Fibroblast of pulmonary artery (primary cell): ENCODE measurements around the gene GPR25.

ENCODE experiments used
- DNase-seq: peaks from one replicate; pipeline ENCODE4 v3.0.0-alpha.2; 2010; ENCODE audit warnings: low read depth
- H3K4me3 ChIP-seq: replicated peaks from 2 replicates; pipeline ENCODE4 v1.5.1; 2011; ENCODE audit warnings: low read depth, mild to moderate bottlenecking, control low read depth, low read length, moderate library complexity
- CTCF ChIP-seq: IDR thresholded peaks from 2 replicates; pipeline ENCODE4 v1.5.1; 2011; ENCODE audit warnings: mild to moderate bottlenecking, control low read depth, low read length, inconsistent platforms; ENCODE audit errors: missing control alignments

Gene GPR25

GRCh38 chr1:200903793-200904192 lies 31.0 kb downstream of the GPR25 start:
- DNase-seq, result no peak
- no peak overlapping the region for H3K4me3 ChIP-seq
- no peak for TF ChIP-seq CTCF

DNA sequence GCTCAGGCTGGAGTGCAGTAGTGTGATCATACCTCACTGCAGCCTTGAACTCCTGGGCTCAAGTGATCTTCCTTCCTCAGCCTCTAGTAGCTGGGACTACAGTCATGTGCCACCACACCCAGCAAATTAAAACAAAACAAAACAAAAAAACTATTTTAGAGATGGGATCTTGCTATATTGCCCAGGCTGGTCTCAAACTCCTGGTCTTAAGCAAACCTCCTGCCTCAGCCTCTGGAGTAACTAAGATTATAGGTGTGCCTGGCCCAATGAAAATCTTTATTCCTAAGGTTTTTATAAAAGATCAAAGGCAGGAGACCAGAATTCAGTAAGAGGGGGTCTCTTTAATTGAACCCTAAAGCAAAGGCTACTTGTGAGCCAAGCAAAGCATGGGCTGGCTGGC lies 32.0 kb downstream of the GPR25 start:
- H3K4me3 ChIP-seq, result no peak overlapping the region
- no peak for DNase-seq
- TF ChIP-seq CTCF, result no peak

- no peak for TF ChIP-seq CTCF
- no peak overlapping the region for H3K4me3 ChIP-seq
- no peak for DNase-seq
These were observed 32.8 kb downstream of the GPR25 start for GRCh38 chr1:200905411-200906052.

GRCh38 chr1:200906491-200906890 lies 33.7 kb downstream of the GPR25 start:
- no peak overlapping the region for H3K4me3 ChIP-seq
- DNase-seq, result no peak
- no peak for TF ChIP-seq CTCF

DNA sequence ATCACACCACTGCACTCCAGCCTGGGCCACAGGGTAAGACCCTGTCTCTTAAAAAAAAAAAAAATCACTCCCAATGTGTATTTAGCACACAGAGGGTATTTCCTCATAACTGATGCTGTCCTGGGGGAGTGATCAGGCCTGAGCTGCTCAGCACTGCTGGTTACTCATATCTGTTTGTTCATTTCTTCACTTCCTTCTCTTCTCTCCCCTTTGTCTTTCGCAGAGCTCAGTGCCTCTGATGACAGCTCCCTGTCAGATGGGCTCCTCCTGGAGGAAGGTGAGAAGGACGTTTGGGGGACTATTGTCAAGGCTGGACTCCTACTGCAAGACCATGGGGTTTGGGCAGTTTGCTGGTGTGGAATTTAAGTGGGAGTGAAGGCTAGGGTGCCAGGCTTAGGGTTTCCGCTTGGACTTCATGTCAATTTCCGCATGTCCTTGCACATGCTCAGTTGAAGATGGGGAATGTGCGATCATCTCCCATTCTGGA lies 34.9 kb downstream of the GPR25 start:
- peak; percentile 64 for DNase-seq
- TF ChIP-seq CTCF, result no peak
- H3K4me3 ChIP-seq, result no peak overlapping the region

DNA sequence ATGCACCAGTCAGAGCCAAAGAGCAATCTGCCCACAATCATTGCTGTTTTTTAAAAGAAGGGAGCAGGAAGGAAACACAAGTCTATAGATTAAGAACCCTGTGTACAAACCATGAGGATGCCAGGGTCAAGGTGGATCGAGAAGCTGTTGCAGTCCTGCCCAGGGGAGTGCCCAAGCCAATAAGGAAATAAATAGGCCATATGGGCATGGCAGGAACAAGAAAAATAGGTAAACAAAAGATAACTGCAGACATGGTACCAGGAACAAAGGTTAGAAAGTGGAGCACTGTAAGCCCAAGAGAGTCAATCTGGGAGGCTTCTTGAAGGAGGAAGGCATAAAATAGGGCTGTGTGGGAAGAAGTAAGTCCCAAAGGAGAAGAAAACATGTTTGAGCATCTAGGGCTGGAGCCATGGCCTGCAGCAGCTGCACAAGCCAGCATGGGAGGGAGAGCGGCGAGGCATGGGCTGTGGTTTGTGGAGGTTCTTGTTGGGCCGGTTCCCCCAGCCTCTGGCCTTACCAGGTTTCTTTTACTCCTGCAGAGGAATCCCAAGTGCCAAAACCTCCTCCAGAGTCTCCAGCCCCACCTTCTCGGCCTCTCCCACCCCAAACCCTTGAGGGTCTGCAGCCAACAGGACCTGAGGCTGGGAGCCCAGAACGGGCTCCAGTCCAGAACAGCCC lies 35.5 kb downstream of the GPR25 start:
- no peak for DNase-seq
- no peak for TF ChIP-seq CTCF
- no peak overlapping the region for H3K4me3 ChIP-seq

DNA sequence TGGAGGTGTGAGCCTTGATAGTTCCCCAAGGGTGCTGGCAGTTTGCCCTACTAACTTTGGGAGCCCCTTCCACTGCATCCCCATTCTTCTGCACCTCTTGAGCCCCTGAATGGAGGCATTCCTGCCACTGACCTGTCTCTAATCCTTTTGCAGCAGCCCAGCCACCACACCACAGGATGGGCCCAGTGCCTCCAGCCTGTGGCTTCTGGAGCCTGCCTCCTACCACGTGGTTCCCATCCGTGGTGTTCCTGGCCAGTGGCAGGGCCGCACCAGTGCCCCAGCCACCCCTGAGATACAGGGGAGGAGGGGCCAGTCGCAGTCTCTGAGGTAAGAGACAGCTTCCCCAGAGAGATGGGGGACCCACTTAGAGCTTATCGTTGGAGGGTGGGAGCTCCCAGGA lies 36.3 kb downstream of the GPR25 start:
- DNase-seq, result no peak
- no peak for TF ChIP-seq CTCF
- no peak overlapping the region for H3K4me3 ChIP-seq
